Gastrocnemius medialis (tissue), 4 donors: Measurements from ENCODE around the gene EPHB6.

ENCODE experiments used
- POLR2A ChIP-seq, 2 donors: fragments of 450-650 bp; IDR thresholded peaks; one replicate each; pipeline ENCODE4 v1.6.1; 2017; ENCODE audit warnings: antibody characterized with exemption in 2 of 2, mild to moderate bottlenecking in 2 of 2, moderate library complexity in 2 of 2
- TF ChIP-seq, protein P1 (sequence below), 5 experiments: fragments of 450-650 bp in 3 of 5; fragments of 200-600 bp in 2 of 5; sonication (generic) in 2 of 5; IDR thresholded peaks in 4 of 5; conservative IDR thresholded peaks in 1 of 5; 1 replicate in 4 of 5; 2 replicates in 1 of 5; pipeline ENCODE4 v1.5.1; 2016 to 2019; ENCODE audit warnings: antibody characterized with exemption in 5 of 5, mild to moderate bottlenecking in 3 of 5, moderate library complexity in 3 of 5

- no peak for TF ChIP-seq POLR2A (IDR thresholded peaks at IDR 0.05)
- TF ChIP-seq, protein P1, sequence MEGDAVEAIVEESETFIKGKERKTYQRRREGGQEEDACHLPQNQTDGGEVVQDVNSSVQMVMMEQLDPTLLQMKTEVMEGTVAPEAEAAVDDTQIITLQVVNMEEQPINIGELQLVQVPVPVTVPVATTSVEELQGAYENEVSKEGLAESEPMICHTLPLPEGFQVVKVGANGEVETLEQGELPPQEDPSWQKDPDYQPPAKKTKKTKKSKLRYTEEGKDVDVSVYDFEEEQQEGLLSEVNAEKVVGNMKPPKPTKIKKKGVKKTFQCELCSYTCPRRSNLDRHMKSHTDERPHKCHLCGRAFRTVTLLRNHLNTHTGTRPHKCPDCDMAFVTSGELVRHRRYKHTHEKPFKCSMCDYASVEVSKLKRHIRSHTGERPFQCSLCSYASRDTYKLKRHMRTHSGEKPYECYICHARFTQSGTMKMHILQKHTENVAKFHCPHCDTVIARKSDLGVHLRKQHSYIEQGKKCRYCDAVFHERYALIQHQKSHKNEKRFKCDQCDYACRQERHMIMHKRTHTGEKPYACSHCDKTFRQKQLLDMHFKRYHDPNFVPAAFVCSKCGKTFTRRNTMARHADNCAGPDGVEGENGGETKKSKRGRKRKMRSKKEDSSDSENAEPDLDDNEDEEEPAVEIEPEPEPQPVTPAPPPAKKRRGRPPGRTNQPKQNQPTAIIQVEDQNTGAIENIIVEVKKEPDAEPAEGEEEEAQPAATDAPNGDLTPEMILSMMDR (IDR thresholded peaks at IDR 0.05 in 4 of 5, conservative IDR thresholded peaks at IDR 0.05 in 1 of 5) = no peak
These were observed 14.1 kb downstream of the EPHB6 start for GRCh38 chr7:142868986-142869415.
